Smooth muscle cell (in vitro differentiated cells): ENCODE measurements around the gene KLHDC7B. TPM values are rescaled to one million over a fixed set of nuclear protein-coding genes. Genes with fewer than 3 reads are reported as not detected.

Experiments
- DNase-seq: peaks from one replicate; lab custom pipeline; 2025; ENCODE audit not compliant: unreplicated experiment; lab: John Stamatoyannopoulos, UW
- H2AFZ ChIP-seq: fragments of 200-600 bp; sonication (generic); 2 replicates; pipeline ENCODE4 v1.6.0; 2016; ENCODE audit warnings: antibody characterized with exemption, low read depth, mild to moderate bottlenecking
- H3F3A ChIP-seq: fragments of 200-600 bp; sonication (generic); 2 replicates; pipeline ENCODE4 v1.6.0; 2017; ENCODE audit warnings: antibody characterized with exemption, low read depth
- H3K27ac ChIP-seq: fragments of 200-600 bp; sonication (generic); 2 replicates; pipeline ENCODE4 v1.5.1; 2016; ENCODE audit warnings: low read depth, mild to moderate bottlenecking
- H3K27me3 ChIP-seq: fragments of 200-600 bp; sonication (generic); 2 replicates; pipeline ENCODE4 v1.6.1; 2016; ENCODE audit warnings: low read depth, mild to moderate bottlenecking
- H3K36me3 ChIP-seq: fragments of 200-600 bp; sonication (generic); 2 replicates; pipeline ENCODE4 v1.5.1; 2016; ENCODE audit warnings: low read depth
- H3K4me1 ChIP-seq: fragments of 200-600 bp; sonication (generic); 2 replicates; pipeline ENCODE4 v1.5.1; 2016; ENCODE audit warnings: low read depth
- H3K4me2 ChIP-seq: fragments of 200-600 bp; sonication (generic); 2 replicates; pipeline ENCODE4 v1.6.0; 2016; ENCODE audit warnings: mild to moderate bottlenecking
- H3K4me3 ChIP-seq: fragments of 200-600 bp; sonication (generic); 2 replicates; pipeline ENCODE4 v1.5.1; 2016; ENCODE audit warnings: mild to moderate bottlenecking
- H3K79me2 ChIP-seq: fragments of 200-600 bp; sonication (generic); 2 replicates; pipeline ENCODE4 v1.6.0; 2016; ENCODE audit warnings: low read depth, mild to moderate bottlenecking
- H3K9ac ChIP-seq: fragments of 200-600 bp; sonication (generic); 2 replicates; pipeline ENCODE4 v1.6.0; 2016; ENCODE audit warnings: low read depth
- H3K9me3 ChIP-seq: fragments of 200-600 bp; sonication (generic); replicated peaks from 2 replicates; pipeline ENCODE4 v1.5.1; 2016; ENCODE audit warnings: low read depth
- H4K20me1 ChIP-seq: fragments of 200-600 bp; sonication (generic); 2 replicates; pipeline ENCODE4 v1.6.0; 2016; ENCODE audit warnings: low read depth
- WGBS: methylation state at CpG from one replicate; pipeline ENCODE4 v1.1.7; 2016; ENCODE audit warnings: low lambda C conversion rate; 5-methylcytosine and 5-hydroxymethylcytosine counted together
- polyA plus RNA-seq: library from polyadenylated mRNA; unstranded; fragments of >200 nt; fragmentation: Nextera tagmentation; extraction: Ambion mirVana; gene quantifications from 2 replicates; pipeline ENCODE4 v1.2.1, GENCODE V29; 2016
- total RNA-seq: library from RNA; depleted of rRNA; stranded (reverse); fragments of >200 nt; gene quantifications from 2 replicates; pipeline ENCODE4 v1.2.3, GENCODE V29; 2014
- TF ChIP-seq, protein P1 (sequence below): fragments of 200-600 bp; sonication (generic); IDR thresholded peaks from 2 replicates; pipeline ENCODE4 v1.5.1; 2017; ENCODE audit warnings: borderline replicate concordance, mild to moderate bottlenecking, antibody characterized with exemption; ENCODE audit not compliant: insufficient read depth, poor library complexity, severe bottlenecking

The KLHDC7B gene
- total and polyA plus RNA-seq, 2 experiments from 2014 or later, result 1.1 to 1.5 TPM

- H3K27ac ChIP-seq, result no peak overlapping the region
- H3K36me3 ChIP-seq, result no peaks in the 10 kb centered on the region
- no peak overlapping the region for H3K9ac ChIP-seq
- H3K9me3 ChIP-seq, result no peaks in the 10 kb centered on the region
- WGBS, result 98% methylated on average over 11 of the region's 11 CpGs
- no peak for DNase-seq
- TF ChIP-seq, protein P1, sequence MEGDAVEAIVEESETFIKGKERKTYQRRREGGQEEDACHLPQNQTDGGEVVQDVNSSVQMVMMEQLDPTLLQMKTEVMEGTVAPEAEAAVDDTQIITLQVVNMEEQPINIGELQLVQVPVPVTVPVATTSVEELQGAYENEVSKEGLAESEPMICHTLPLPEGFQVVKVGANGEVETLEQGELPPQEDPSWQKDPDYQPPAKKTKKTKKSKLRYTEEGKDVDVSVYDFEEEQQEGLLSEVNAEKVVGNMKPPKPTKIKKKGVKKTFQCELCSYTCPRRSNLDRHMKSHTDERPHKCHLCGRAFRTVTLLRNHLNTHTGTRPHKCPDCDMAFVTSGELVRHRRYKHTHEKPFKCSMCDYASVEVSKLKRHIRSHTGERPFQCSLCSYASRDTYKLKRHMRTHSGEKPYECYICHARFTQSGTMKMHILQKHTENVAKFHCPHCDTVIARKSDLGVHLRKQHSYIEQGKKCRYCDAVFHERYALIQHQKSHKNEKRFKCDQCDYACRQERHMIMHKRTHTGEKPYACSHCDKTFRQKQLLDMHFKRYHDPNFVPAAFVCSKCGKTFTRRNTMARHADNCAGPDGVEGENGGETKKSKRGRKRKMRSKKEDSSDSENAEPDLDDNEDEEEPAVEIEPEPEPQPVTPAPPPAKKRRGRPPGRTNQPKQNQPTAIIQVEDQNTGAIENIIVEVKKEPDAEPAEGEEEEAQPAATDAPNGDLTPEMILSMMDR, result no peak
- H2AFZ ChIP-seq, result no peak overlapping the region
- H3K79me2 ChIP-seq, result no peaks in the 10 kb centered on the region
- H3K27me3 ChIP-seq, result no peaks in the 10 kb centered on the region
- H3K4me1 ChIP-seq, result no peaks in the 10 kb centered on the region
- H3F3A ChIP-seq, result no peaks in the 10 kb centered on the region
- no peak overlapping the region for H3K4me3 ChIP-seq
- no peak overlapping the region for H3K4me2 ChIP-seq
- H4K20me1 ChIP-seq, result no peaks in the 10 kb centered on the region
Measured at GRCh38 chr22:50574383-50574755, 28.7 kb downstream of the KLHDC7B start.

GRCh38 chr22:50575426-50575941, 29.8 kb downstream of the KLHDC7B start:
- no peaks in the 10 kb centered on the region for H3F3A ChIP-seq
- no peak overlapping the region for H3K4me2 ChIP-seq
- H3K36me3 ChIP-seq, result no peaks in the 10 kb centered on the region
- H3K79me2 ChIP-seq, result no peaks in the 10 kb centered on the region
- no peaks in the 10 kb centered on the region for H4K20me1 ChIP-seq
- H3K9me3 ChIP-seq, result no peaks in the 10 kb centered on the region
- H3K4me3 ChIP-seq, result no peak overlapping the region
- H3K9ac ChIP-seq, result no peak overlapping the region
- DNase-seq, result no peak
- WGBS, result 96% methylated on average over 8 of the region's 8 CpGs
- no peak overlapping the region for H3K27ac ChIP-seq
- no peaks in the 10 kb centered on the region for H3K4me1 ChIP-seq
- H3K27me3 ChIP-seq, result no peaks in the 10 kb centered on the region
- H2AFZ ChIP-seq, result no peak overlapping the region
- TF ChIP-seq, protein P1, result no peak

DNA sequence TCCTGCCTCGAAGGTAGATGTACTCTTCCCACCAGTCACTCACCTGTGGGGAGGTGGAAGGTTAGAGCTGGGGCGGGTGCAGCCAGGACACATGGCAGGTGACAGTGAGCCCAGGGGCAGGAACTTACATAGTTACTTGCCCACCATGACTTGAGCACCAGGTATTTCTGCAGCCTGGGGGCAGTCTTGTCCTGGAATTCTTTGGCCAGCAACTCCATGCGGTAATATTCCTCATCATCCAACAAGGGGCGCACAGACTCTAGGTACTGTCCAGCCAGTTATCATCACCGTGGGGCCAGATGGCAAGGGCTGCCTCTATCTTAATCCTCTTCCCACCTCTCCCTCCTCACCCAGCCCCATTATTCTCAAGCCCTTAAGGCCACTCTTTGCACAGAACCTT, 30.4 kb downstream of the KLHDC7B start:
- Histone ChIP-seq H3K9me3 (no peaks in the 10 kb centered on the region), H3F3A (no peaks in the 10 kb centered on the region), H3K27ac (no peak overlapping the region), H3K27me3 (no peaks in the 10 kb centered on the region), H3K4me3 (no peak overlapping the region), H2AFZ (no peak overlapping the region), H3K4me2 (no peak overlapping the region), H3K9ac (no peak overlapping the region), H4K20me1 (no peaks in the 10 kb centered on the region), H3K36me3 (no peaks in the 10 kb centered on the region), H3K4me1 (no peaks in the 10 kb centered on the region), H3K79me2 (no peaks in the 10 kb centered on the region)
- WGBS, result 84% methylated on average over 5 of the region's 5 CpGs
- TF ChIP-seq, protein P1, result no peak
- no peak for DNase-seq
